ENCODE measurements around the gene DPM1. TPM values are rescaled to one million over a fixed set of nuclear protein-coding genes. Genes with fewer than 3 reads are reported as not detected.

DPM1 gene
- total and polyA plus RNA-seq, 7 donors = 24.6 to 120 (median 59.6) TPM

GRCh38 chr20:50926530-50926929, 31.8 kb downstream of the DPM1 start:
- Histone ChIP-seq H3K4me1 (peaks cover 72% of the 10 kb centered on the region), H3K36me3 (ENCODE audit: insufficient read depth in 1 of 2, low read depth in 1 of 2) (peaks cover 5 to 22% of the 10 kb centered on the region in 2 donors), H3K9me3 (no peaks in the 10 kb centered on the region), H3K4me3 (no peak overlapping the region), H3K27me3 (ENCODE audit: insufficient read depth in 3 of 3, low read length in 2 of 3) (no peaks in the 10 kb centered on the region), H3K27ac (no peak overlapping the region)
- 38 to 49% (median 49%) methylated on average over 1 of the region's 1 CpG for WGBS, 3 donors
- DNase-seq (no peak), ATAC-seq (no peak)
- no peak for TF ChIP-seq CTCF (IDR thresholded peaks at IDR 0.05)
- intact Hi-C loops (cut with DNase I) = loop anchor here in 1 of 2 donors (5.0 kb wide), 1 partner anchor 134 kb away; no protein-coding TSS in a partner anchor

GRCh38 chr20:50924261-50924920, 33.9 kb downstream of the DPM1 start:
- ATAC-seq (peak in 1 of 4 donors; percentile 36), DNase-seq (no peak)
- no peak overlapping the region for H3K27ac ChIP-seq
- H3K4me3 ChIP-seq = peak overlapping the region; percentile 5
- WGBS, 3 donors = 56 to 72% (median 60%) methylated on average over 2 of the region's 2 CpGs
- no peaks in the 10 kb centered on the region for H3K9me3 ChIP-seq
- no peaks in the 10 kb centered on the region for H3K27me3 ChIP-seq (ENCODE audit: insufficient read depth in 3 of 3, low read length in 2 of 3)
- intact Hi-C loops (cut with DNase I) = loop anchor here in 1 of 2 donors (5.0 kb wide), 1 partner anchor 132 kb away; no protein-coding TSS in a partner anchor
- peaks cover 76% of the 10 kb centered on the region for H3K4me1 ChIP-seq
- peaks cover 5 to 22% of the 10 kb centered on the region in 2 donors for H3K36me3 ChIP-seq (ENCODE audit: insufficient read depth in 1 of 2, low read depth in 1 of 2)
- TF ChIP-seq CTCF (IDR thresholded peaks at IDR 0.05) = no peak

DNA sequence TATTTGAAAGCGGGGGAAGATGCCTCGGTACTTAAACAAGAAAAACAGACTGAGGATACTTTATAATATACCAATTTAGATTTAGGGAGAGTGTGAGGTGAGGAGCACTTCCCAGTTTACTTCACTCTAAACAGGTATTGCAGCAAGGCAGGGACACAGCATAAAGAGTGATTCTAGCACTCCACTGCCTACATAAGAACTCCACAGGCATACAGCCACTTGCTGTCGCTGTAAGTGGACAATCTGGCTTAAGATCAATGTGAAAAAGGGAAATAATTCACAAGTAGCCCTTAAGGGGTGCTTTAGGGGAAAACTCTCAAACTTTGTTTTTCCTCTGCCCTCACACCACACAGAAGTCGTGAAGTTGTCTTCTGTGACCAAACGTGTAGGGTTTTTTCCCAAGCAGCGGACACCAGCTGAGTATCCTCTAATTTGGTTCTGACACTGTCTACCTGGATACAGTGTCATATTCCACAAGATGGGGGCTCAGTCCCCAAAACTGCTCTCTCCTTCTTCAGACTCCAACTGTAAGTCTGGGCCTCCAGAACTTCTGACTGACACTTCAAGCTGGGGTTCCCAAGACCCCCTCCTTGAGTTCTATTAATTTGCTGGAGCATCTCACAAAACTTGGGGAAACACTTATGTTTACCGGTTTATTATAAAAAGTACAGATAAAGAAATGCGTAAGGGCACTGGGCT, 36.4 kb downstream of the DPM1 start:
- no peak overlapping the region for H3K27ac ChIP-seq
- no peaks in the 10 kb centered on the region for H3K27me3 ChIP-seq (ENCODE audit: insufficient read depth in 3 of 3, low read length in 2 of 3)
- H3K4me1 ChIP-seq = peaks cover 80% of the 10 kb centered on the region
- peaks cover 0 to 2% of the 10 kb centered on the region in 2 donors for H3K36me3 ChIP-seq (ENCODE audit: insufficient read depth in 1 of 2, low read depth in 1 of 2)
- no peak for TF ChIP-seq CTCF (IDR thresholded peaks at IDR 0.05)
- no peaks in the 10 kb centered on the region for H3K9me3 ChIP-seq
- intact Hi-C loops (cut with DNase I) = loop anchor here in 1 of 2 donors (5.0 kb wide), 1 partner anchor 130 kb away; no protein-coding TSS in a partner anchor
- DNase-seq = no peak
- no peak for ATAC-seq
- WGBS, 3 donors = 78 to 81% (median 80%) methylated on average over 8 of the region's 8 CpGs
- no peak overlapping the region for H3K4me3 ChIP-seq

DNA sequence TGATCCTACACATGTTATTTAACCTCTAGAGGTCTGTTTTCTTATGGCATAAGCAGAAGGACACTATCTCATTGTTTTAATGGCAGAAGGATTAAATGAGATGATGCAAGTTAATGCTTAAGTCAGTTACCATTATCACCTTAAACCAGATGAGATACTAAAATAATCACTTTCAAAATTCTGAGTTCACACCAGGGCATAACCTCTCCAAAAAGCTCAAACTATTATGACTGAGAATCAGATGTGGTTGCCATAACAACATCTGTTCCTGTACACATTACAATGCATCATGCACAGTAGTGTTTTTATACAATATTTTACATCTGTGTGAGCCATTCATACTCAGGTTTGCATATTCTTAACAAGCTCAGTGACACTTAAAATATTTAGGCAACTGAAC, 37.3 kb downstream of the DPM1 start:
- Histone ChIP-seq H3K27ac (no peak overlapping the region), H3K9me3 (no peaks in the 10 kb centered on the region)

More for the DNA sequence above, 37.3 kb downstream of the DPM1 start:
- intact Hi-C loops (cut with DNase I) = loop anchor here in 1 of 2 donors (5.0 kb wide), 1 partner anchor 129 kb away; no protein-coding TSS in a partner anchor
- Histone ChIP-seq H3K36me3 (ENCODE audit: insufficient read depth in 1 of 2, low read depth in 1 of 2) (no peaks in the 10 kb centered on the region), H3K4me3 (no peak overlapping the region), H3K4me1 (peaks cover 80% of the 10 kb centered on the region), H3K27me3 (ENCODE audit: insufficient read depth in 3 of 3, low read length in 2 of 3) (no peaks in the 10 kb centered on the region)
- TF ChIP-seq CTCF (IDR thresholded peaks at IDR 0.05) = no peak
- ATAC-seq (no peak), DNase-seq (no peak)
